Vagina (tissue), 2 donors: ENCODE data around the gene SMC6. TPM values are rescaled to one million over a fixed set of nuclear protein-coding genes. Genes with fewer than 3 reads are reported as not detected.
A peak's percentile ranks its signal among the peaks of the same experiment; 100 is the strongest.

Source experiments
- DNase-seq, 2 donors: peaks; one replicate each; pipeline ENCODE4 v3.0.0-alpha.2; 2017; ENCODE audit errors: extremely low spot score in 2 of 2
- H3K27ac ChIP-seq: fragments of 200-600 bp; sonication (generic); one replicate; pipeline ENCODE4 v1.5.1; 2019
- H3K27me3 ChIP-seq: fragments of 200-600 bp; sonication (generic); one replicate; pipeline ENCODE4 v1.5.1; 2019
- H3K36me3 ChIP-seq, 2 donors: fragments of 200-600 bp; sonication (generic); one replicate each; pipeline ENCODE4 v1.5.1; 2017 to 2019
- H3K4me1 ChIP-seq: fragments of 200-600 bp; sonication (generic); one replicate; pipeline ENCODE4 v1.5.1; 2019
- H3K4me3 ChIP-seq, 2 donors: fragments of 200-600 bp; sonication (generic); 1 replicate in 1 of 2; 2 replicates in 1 of 2; pipeline ENCODE4 v1.5.1; 2016 to 2019
- H3K9me3 ChIP-seq: fragments of 200-600 bp; sonication (generic); one replicate; pipeline ENCODE4 v1.5.1; 2019
- POLR2A ChIP-seq, 2 donors: fragments of 450-650 bp; IDR thresholded peaks; one replicate each; pipeline ENCODE4 v1.6.1; 2017; ENCODE audit warnings: antibody characterized with exemption in 2 of 2, mild to moderate bottlenecking in 2 of 2, moderate library complexity in 2 of 2
- POLR2AphosphoS5 ChIP-seq, 2 donors: sonication (generic); formaldehyde crosslinking; IDR thresholded peaks; one replicate each; pipeline ENCODE4 v1.9.0; 2017; ENCODE audit warnings: antibody characterized with exemption in 2 of 2, mild to moderate bottlenecking in 2 of 2, low read depth in 1 of 2; ENCODE audit not compliant: insufficient read depth in 1 of 2
- intact Hi-C: fragments of 100-400 bp; cut with DNase I; formaldehyde crosslinking; loops from one replicate; pipeline ENCODE4 v1.15.1; 2023
- total RNA-seq: library from RNA; depleted of rRNA; stranded (reverse); fragments of >200 nt; gene quantifications from one replicate; pipeline ENCODE4 v1.2.3, GENCODE V29; 2016
- TF ChIP-seq, protein P1 (sequence below), 3 experiments: fragments of 450-650 bp in 2 of 3; fragments of 200-600 bp in 1 of 3; sonication (generic) in 1 of 3; IDR thresholded peaks; one replicate each; pipeline ENCODE4 v1.5.1; 2017 to 2019; ENCODE audit warnings: antibody characterized with exemption in 3 of 3, mild to moderate bottlenecking in 2 of 3, moderate library complexity in 2 of 3

Gene SMC6
- total RNA-seq, 1 donor from 2014 or later = 33.6 TPM

DNA sequence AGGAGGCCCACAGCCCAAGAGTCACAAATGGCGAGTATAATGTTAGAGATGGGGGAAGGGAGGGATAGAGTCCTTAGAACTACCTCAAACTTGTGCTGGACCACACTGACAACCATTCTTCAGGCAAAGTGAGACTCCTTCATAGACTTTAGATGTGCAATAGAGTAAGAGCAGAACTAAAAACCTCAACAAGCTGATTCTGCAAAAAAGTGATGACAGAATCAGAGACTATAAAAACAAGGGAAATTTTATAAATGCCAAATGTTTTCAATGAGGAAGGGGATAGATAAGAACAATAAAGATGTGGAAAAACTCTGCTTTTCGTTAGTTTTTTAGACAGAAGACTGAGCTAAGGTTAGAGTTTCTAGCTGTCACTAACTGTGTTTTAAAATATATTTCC lies 17.7 kb downstream of the SMC6 start:
- Histone ChIP-seq H3K27ac (no peak overlapping the region), H3K4me1 (no peaks in the 10 kb centered on the region), H3K36me3 (peaks cover 0 to 63% of the 10 kb centered on the region in 2 donors), H3K27me3 (no peaks in the 10 kb centered on the region), H3K4me3 (no peak overlapping the region), H3K9me3 (no peaks in the 10 kb centered on the region)
- no peak for DNase-seq
- intact Hi-C loops = no loop called here
- TF ChIP-seq, protein P1, sequence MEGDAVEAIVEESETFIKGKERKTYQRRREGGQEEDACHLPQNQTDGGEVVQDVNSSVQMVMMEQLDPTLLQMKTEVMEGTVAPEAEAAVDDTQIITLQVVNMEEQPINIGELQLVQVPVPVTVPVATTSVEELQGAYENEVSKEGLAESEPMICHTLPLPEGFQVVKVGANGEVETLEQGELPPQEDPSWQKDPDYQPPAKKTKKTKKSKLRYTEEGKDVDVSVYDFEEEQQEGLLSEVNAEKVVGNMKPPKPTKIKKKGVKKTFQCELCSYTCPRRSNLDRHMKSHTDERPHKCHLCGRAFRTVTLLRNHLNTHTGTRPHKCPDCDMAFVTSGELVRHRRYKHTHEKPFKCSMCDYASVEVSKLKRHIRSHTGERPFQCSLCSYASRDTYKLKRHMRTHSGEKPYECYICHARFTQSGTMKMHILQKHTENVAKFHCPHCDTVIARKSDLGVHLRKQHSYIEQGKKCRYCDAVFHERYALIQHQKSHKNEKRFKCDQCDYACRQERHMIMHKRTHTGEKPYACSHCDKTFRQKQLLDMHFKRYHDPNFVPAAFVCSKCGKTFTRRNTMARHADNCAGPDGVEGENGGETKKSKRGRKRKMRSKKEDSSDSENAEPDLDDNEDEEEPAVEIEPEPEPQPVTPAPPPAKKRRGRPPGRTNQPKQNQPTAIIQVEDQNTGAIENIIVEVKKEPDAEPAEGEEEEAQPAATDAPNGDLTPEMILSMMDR (IDR thresholded peaks at IDR 0.05) = no peak
- TF ChIP-seq POLR2AphosphoS5 (IDR thresholded peaks at IDR 0.05; ENCODE audit: insufficient read depth in 1 of 2, low read depth in 1 of 2) (no peak), POLR2A (IDR thresholded peaks at IDR 0.05) (no peak)

DNA sequence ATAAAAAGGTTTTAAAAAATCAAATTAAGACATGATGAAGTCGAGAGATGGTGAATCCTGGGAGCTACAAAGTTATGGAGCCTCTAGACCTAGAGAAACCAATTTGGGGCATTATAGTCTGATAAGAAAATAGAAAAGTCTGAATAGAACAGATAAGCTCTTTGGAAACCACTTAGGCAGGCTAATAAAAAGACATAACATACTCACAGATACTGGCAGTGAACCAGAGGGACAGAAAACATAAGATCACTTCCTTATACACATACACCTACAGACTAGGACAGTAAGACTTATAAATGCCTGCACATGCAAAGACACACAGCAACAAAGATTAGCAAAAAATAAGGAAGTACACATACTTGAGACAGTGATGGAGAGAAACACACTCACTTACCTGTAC lies 20.0 kb downstream of the SMC6 start:
- no peak for DNase-seq
- no peaks in the 10 kb centered on the region for H3K9me3 ChIP-seq
- no peak for TF ChIP-seq POLR2A (IDR thresholded peaks at IDR 0.05)
- no peak for TF ChIP-seq POLR2AphosphoS5 (IDR thresholded peaks at IDR 0.05; ENCODE audit: insufficient read depth in 1 of 2, low read depth in 1 of 2)
- TF ChIP-seq, protein P1 (IDR thresholded peaks at IDR 0.05) = no peak
- H3K4me3 ChIP-seq = no peak overlapping the region
- H3K27ac ChIP-seq = no peak overlapping the region
- H3K4me1 ChIP-seq = no peaks in the 10 kb centered on the region
- intact Hi-C loops = no loop called here
- no peaks in the 10 kb centered on the region for H3K27me3 ChIP-seq
- peaks cover 0 to 77% of the 10 kb centered on the region in 2 donors for H3K36me3 ChIP-seq

DNA sequence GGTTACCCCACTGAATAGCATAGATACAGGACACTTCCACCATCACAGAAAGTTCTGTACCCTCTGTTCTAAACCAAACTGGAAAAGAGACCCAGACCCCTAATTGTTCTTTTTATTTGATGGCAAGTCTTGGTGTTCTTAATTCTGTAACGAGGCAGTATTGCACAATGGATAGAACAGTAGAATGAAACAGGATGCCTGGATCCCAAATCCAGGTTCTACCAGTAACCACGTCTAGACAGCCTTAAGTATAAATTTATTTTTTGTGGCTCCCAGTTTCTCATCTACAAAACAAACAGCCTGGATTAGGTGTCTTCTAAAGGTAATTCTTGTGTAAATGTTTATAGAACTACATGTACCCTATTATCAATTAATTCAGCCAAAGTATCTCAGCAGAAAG lies 23.7 kb downstream of the SMC6 start:
- Histone ChIP-seq H3K4me1 (no peaks in the 10 kb centered on the region), H3K36me3 (peaks cover 0 to 65% of the 10 kb centered on the region in 2 donors), H3K27ac (no peak overlapping the region), H3K9me3 (no peaks in the 10 kb centered on the region), H3K4me3 (no peak overlapping the region), H3K27me3 (no peaks in the 10 kb centered on the region)
- intact Hi-C loops = no loop called here
- DNase-seq = no peak
- no peak for TF ChIP-seq POLR2A (IDR thresholded peaks at IDR 0.05)
- TF ChIP-seq POLR2AphosphoS5 (IDR thresholded peaks at IDR 0.05; ENCODE audit: insufficient read depth in 1 of 2, low read depth in 1 of 2) = no peak
- TF ChIP-seq, protein P1 (IDR thresholded peaks at IDR 0.05) = no peak

DNA sequence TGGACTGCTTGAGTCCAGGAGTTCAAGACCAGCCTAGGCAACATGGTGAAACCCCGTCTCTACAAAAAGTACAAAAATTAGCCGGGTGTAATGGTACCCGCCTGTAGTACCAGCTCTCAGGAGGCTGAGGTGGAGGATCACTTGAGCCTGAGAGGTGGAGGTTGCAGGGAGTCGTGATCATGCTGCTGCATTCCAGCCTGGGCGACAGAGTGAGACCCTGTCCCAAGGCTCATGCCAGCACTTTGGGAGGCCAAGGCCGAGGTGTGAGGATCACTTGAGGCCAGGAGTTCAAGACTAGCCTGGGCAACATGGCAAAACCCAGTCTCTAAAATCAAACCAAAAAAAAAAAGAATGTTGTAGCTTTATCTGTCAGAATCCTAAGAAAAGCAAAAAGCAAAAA lies 25.4 kb downstream of the SMC6 start:
- H3K27ac ChIP-seq = no peak overlapping the region
- H3K4me1 ChIP-seq = no peaks in the 10 kb centered on the region
- TF ChIP-seq, protein P1 (IDR thresholded peaks at IDR 0.05) = no peak
- TF ChIP-seq POLR2A (IDR thresholded peaks at IDR 0.05) (no peak), POLR2AphosphoS5 (IDR thresholded peaks at IDR 0.05; ENCODE audit: insufficient read depth in 1 of 2, low read depth in 1 of 2) (no peak)
- H3K4me3 ChIP-seq = no peak overlapping the region
- no peak for DNase-seq
- H3K27me3 ChIP-seq = no peaks in the 10 kb centered on the region
- intact Hi-C loops = no loop called here
- peaks cover 0 to 65% of the 10 kb centered on the region in 2 donors for H3K36me3 ChIP-seq
- no peaks in the 10 kb centered on the region for H3K9me3 ChIP-seq

DNA sequence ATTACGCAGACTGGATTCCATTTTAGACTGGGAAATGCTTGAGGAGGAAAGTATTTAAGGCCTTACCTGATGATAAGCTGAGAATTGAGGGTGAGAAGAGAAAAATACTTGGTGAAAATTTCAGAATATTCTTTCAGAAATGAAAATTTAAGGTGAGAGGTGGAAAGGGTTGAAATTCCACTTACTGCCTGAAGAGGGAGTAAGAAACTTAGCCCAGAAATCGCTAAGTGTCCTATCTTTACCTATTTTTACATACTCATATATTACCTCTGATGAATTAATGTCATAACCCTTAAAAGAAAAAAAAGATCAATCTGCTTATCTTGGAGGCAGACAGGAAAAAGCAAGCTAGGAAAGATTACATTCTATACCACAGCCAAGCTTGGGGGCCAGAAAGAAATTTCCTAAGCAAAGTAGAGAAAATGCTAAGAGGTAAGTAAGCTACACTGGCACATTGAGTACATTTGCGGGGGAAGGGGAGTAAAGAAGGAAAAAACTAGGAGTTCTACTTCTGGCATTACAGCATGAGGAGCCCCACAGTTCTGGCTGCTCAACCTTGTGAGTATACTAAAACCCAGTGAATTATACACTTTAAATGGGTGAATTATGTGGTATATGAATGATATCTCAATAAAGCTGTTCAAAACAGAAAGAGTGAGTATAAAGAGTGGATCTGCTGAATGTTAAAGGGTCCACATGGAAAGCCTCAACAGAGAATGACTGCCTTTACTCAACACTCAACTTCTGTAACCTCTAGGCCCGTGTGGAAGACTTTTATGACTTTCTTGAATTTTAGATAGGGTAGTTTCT lies 33.8 kb downstream of the SMC6 start:
- DNase-seq = no peak
- intact Hi-C loops = no loop called here
- Histone ChIP-seq H3K4me3 (no peak overlapping the region), H3K27me3 (no peaks in the 10 kb centered on the region), H3K36me3 (peaks cover 0 to 69% of the 10 kb centered on the region in 2 donors), H3K9me3 (no peaks in the 10 kb centered on the region), H3K27ac (no peak overlapping the region), H3K4me1 (no peaks in the 10 kb centered on the region)
- TF ChIP-seq, protein P1 (IDR thresholded peaks at IDR 0.05) = peak; percentile 49 to 58 (median 53)
- TF ChIP-seq POLR2AphosphoS5 (IDR thresholded peaks at IDR 0.05; ENCODE audit: insufficient read depth in 1 of 2, low read depth in 1 of 2) (no peak), POLR2A (IDR thresholded peaks at IDR 0.05) (no peak)
